ENCODE data around the gene ILRUN.
"Not testable (repeated sequence)": the region's sequence is repeated elsewhere in the genome, so short reads cannot be mapped to it uniquely, and the experiment has no call there.

Gene ILRUN

GRCh38 chr6:34697904-34698559 is 1.5 kb upstream of the ILRUN start:
- no peak for DNase-seq

- DNase-seq, result no peak
Measured at GRCh38 chr6:34697544-34697836, 923 bp upstream of the ILRUN start.

- DNase-seq, result peak in 16 of 56 donors; percentile 25 to 79 (median 66)
Measured at GRCh38 chr6:34696189-34696738, 303 bp downstream of the ILRUN start.

DNA sequence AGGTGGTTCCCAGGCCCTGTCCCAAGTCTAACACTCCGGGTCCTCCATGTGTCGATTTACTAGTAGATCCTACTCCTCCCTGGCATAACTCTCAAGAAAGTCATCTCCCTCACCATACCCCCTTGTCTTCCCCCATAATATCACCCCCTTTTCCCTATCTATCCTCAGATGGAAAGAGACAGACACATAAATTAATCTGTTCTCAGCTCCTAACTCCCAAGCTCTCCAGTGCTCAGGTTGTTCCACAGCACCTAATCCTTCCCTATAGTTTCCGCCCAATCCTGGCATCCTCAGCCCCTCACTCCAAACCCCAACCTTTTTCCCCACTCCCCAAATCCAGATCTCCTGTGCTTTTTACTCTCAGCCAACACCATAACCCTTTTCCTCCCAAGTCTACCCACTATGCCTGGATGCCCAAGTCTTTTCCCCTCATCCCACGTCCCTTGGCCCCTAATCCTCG is 808 bp downstream of the ILRUN start:
- no peak for DNase-seq

DNA sequence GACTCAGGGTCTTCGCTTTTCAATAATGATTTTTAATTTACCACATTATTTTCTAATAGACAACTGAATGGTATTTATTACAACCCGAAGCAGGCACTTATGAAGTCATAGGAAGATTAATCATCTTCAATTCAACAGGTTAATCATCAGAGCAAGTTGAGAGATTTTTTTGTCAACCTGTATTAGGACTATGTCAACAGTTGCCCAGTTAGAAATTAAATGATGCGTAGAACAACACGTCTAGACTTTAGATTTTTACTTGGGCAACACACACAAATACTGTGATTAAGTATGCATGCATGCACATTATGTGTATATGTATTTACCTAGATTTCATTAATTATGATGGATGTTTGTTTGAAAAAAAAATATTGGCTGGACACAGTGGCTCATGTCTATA is 4.3 kb downstream of the ILRUN start:
- no peak for DNase-seq

DNA sequence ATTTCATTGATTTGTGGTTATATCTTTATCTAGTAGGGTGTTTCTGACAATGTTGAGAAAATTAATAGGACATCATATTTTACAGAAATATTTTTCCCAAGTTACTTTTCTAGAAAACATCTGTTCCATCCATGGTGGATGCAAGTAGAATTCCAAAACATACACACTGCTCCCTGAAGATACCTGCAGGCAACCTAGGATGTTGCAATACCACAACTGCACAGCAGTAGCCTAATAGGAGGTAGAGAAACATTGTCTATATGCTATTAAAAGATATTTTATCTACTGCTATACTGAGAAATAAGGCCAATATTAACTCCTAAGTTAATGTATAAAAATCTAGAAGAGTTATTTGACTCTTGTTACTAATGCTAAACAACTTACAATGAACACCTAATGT is 6.8 kb downstream of the ILRUN start:
- DNase-seq, result no peak

- no peak for DNase-seq
Measured at GRCh38 chr6:34688956-34689355, 7.6 kb downstream of the ILRUN start.

- DNase-seq, result no peak
Measured at GRCh38 chr6:34684919-34685318, 11.6 kb downstream of the ILRUN start.

DNA sequence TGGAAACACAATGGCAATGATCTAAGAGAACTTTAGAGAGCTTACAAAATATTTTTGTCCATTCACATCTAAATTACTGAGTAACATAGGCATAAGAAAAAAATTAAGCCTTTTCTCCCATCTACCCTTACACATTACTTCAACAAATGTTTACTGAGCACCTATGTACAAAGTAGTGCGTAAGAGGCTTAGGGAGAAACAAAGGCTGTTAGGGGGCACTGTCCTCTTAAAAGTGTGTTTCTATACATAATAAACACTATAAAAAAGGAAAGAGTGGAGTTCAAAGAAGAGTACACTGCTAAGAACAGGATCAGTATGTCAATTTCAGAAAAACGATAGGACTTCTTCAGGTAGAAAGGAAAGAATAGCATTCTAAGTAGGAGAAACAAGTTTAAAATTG is 12.2 kb downstream of the ILRUN start:
- no peak for DNase-seq

GRCh38 chr6:34680802-34681515 is 15.6 kb downstream of the ILRUN start:
- DNase-seq, result no peak

DNA sequence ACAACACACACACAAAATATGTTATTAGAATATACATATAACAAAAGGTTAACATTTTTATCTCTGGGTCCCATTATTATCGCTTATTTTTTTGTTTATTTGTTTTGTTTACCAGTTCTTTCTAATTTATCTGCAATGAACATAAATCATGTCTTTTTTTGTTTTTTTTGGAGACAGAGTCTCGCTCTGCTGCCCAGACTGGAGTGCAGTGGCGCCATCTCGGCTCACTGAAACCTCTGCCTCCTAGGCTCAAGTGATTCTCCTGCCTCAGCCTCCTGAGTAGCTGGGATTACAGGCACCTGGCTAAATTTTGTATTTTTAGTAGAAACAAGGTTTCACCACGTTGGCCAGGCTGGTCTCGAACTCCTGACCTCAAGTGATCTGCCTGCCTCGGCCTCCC is 16.3 kb downstream of the ILRUN start:
- DNase-seq, result not testable (repeated sequence)

- DNase-seq, result no peak
Measured at GRCh38 chr6:34679552-34680253, 16.9 kb downstream of the ILRUN start.

DNA sequence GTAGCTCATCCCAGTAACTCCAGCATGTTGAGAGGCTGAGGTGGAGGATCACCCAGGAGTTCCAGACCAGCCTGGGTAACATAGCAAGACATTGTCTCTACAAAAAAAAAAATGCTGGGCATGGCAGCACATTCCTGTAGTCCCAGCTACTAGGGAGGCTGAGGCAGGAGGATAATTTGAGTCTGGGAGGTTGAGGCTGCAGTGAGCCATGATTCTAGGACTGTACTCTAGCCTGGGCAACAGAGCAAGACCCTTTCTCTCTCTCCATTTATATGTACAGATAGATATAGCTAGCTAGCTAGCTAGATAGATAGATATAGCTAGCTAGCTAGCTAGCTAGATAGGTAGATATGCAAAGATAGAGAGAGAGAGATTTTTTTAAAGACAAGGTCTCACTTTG is 20.4 kb downstream of the ILRUN start:
- DNase-seq, result no peak

DNA sequence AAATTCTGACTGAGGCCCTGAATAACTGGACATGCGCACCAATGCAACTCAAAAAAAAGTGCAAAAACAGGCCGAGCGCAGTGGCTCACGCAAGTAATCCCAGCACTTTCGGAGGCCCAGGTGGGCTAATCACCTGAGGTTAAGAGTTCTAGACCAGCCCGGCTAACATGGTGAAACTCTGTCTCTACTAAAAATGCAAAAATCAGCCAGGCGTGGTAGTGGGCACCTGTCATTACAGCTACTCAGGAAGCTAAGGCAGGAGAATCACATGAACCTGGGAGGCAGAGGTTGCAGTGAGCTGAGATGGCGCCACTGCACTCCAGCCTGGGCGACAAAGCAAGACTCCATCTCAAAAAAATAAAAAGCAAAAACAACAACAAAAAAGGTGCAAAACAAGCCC is 21.6 kb downstream of the ILRUN start:
- not testable (repeated sequence) for DNase-seq

- no peak for DNase-seq
Measured at GRCh38 chr6:34674268-34674639, 22.3 kb downstream of the ILRUN start.

DNA sequence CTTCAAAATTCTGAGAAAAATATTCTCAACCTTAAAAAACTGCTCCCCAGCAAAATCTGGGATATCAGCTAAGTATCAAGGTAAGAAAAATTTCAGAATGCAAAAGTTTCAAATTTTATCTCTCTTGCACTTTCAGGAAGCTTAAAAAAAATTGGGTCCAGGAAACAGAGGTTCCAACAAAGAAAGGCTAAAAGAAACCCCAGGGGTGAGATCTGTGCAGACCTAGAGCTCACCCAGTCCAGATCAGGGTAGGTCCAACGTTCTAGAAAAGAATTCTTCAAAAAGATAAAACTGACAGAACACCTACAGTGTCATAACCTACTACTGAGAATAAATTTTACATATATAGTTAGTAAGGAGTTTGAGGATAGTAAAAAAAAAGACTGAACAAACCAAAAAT is 23.5 kb downstream of the ILRUN start:
- DNase-seq, result no peak

DNA sequence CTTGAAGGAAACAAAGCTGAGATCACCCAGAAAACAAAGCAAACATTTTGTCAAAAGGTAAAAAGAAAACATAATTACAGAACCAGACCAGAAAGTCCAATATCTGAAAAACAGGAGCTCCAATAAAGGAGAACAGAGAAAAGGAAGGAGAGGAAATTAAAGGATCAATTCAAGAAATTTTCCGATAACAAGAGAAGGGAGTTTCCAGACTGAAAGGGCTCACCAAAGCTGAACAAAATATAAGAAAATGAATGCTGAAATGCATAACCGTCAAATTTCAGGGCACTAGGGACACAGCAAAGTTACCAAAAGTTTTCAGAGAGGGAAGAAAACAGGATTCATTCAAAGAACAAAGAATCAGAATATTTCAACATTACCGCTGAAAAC is 23.9 kb downstream of the ILRUN start:
- no peak for DNase-seq

DNA sequence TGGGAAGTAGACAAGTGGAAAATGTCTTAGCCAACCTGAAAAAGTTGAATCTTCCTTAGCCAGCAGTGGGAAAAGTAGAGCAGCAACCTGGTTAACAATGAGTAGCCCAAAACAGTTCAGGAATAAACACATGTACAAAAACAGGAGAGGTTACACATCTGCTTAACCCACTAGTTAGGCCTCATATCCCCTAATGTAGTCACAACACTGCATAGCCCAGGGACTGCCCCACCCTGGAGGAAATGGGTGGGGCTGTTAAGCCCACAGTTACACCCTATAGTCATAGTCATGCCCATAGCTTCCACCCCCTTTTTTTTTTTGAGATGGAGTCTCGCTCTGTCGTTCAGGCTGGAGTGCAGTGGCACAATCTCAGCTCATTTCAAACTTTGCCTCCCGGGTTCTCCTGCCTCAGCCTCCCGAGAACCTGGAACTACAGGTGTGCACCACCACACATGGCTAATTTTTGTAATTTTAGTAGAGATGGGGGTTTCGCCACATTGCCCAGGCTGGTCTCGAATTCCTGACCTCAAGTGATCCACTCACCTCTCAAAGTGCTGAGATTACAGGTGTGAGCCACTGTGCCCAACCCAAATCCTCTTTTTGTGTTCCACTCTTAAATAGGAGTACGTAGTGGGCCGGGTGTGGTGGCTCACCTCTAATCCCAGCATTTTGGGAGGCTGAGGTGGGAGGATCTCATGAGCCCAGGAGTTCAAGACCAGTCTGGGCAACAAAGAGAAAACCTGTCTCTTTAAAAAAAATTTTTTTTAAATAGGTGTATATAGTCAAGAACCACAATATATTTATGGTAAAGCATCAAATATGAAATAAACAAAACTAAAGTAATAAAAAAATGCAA is 24.5 kb downstream of the ILRUN start:
- no peak for DNase-seq

DNA sequence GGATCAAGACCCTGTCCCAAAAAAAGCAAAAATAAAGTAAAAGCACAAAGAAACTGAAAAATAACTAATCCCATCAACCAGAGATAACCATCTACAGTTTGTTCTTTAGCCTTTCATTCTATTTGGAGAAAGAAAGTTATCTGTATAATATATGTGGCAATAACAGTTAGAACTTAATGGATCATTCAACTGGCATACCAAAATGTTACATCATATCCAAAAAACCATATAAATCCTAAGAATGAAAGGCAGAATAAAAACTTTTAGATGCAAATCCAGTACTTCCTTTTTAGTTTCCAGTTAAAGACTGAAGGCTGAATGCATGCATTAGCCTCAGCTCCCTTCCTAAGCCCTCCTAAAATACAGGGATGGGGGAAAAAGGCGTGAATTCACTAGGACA is 25.2 kb downstream of the ILRUN start:
- no peak for DNase-seq

DNA sequence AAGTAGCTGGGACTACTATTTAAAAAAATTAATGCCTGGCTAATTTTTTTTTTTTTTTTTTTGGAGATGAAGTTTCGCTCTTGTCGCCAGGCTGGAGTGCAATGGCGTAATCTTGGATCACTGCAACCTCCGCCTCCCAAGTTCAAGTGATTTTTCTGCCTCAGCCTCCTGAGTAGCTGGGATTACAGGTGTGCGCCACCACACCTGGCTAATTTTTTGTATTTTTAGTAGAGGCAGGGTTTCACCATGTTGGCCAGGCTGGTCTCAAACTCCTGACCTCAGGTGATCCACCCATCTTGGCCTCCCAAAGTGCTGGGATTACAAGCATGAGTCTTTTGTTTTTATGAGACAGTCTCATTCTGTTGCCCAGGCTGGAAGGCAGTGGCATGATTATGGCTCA is 27.8 kb downstream of the ILRUN start:
- DNase-seq, result not testable (repeated sequence)

DNA sequence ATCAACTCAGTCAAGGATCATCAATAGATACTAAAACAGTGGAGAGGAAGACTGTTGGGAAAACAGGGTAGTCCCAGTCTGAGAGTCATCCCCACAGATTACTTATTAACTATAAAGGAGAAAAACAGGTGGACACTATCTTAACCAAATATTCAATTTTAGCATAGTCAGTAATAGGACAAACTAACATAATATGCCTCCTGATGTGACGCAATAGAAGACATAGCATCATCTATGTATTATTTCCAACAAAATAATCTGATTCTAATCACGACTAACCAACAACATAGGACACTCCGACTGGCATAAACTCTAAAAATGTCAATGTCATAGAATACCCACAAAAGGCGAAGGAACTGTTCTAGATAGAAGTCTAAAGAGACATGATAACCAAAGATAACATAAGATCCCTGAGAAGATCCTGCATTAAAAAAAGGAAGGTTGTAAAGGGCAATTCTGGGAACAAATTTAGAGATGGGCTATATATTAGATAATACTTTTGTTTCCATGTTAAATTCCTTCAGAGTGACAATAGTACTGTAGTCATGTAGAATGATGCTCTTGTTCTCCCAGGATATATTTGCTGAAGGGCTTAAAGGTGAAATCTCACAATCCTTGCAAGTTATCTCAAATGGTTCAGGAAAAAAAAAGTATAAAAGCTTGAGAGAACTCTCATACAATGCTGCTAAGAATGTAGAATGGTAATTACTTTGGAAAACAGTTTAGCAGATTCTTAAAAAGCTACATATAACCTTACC is 28.9 kb downstream of the ILRUN start:
- no peak for DNase-seq

All from nucleus accumbens (tissue), 56 donors.